Islet precursor cell (in vitro differentiated cells): ENCODE measurements around the gene ABHD8.
A peak's percentile ranks its signal among the peaks of the same experiment; 100 is the strongest.
"Not testable (repeated sequence)": the region's sequence is repeated elsewhere in the genome, so short reads cannot be mapped to it uniquely, and the experiment has no call there.

Experiments
- DNase-seq: peaks from one replicate; pipeline ENCODE4 v3.0.0-alpha.2; 2018

ABHD8 gene

GRCh38 chr19:17319473-17320238, 16.4 kb upstream of the ABHD8 start:
- no peak for DNase-seq

GRCh38 chr19:17318966-17319365, 15.7 kb upstream of the ABHD8 start:
- no peak for DNase-seq

GRCh38 chr19:17314007-17314593, 10.9 kb upstream of the ABHD8 start:
- DNase-seq, result no peak

GRCh38 chr19:17312189-17313113, 9.2 kb upstream of the ABHD8 start:
- no peak for DNase-seq

- peak; percentile 96 for DNase-seq
Measured at GRCh38 chr19:17311455-17312188, 8.4 kb upstream of the ABHD8 start.

- no peak for DNase-seq
Measured at GRCh38 chr19:17309965-17310461, 6.8 kb upstream of the ABHD8 start.

GRCh38 chr19:17309198-17309964, 6.2 kb upstream of the ABHD8 start, which contains the start of gene DDA1:
Gene DDA1, plus strand, starts transcription at chr19:17309563. Its CDS starts 92 bp downstream, at chr19:17309655.
- DNase-seq, result peak; percentile 100

- peak; percentile 62 for DNase-seq
Measured at GRCh38 chr19:17307876-17308377, 4.7 kb upstream of the ABHD8 start.

- DNase-seq, result peak; percentile 79
Measured at GRCh38 chr19:17306285-17306714, 3.1 kb upstream of the ABHD8 start.

GRCh38 chr19:17305517-17306284, 2.5 kb upstream of the ABHD8 start, which contains the start of gene MRPL34:
Gene MRPL34, plus strand, starts transcription at chr19:17305872. Its CDS starts 21 bp downstream, at chr19:17305893.
- DNase-seq, result peak; percentile 100

GRCh38 chr19:17305216-17305516, 1.9 kb upstream of the ABHD8 start:
- no peak for DNase-seq

GRCh38 chr19:17304386-17305215, 1.4 kb upstream of the ABHD8 start:
- peak; percentile 53 for DNase-seq

GRCh38 chr19:17303940-17304267, 679 bp upstream of the ABHD8 start:
- peak; percentile 43 for DNase-seq

GRCh38 chr19:17302391-17303166, 646 bp downstream of the ABHD8 start:
- DNase-seq, result peak; percentile 69

GRCh38 chr19:17300992-17301619, 2.1 kb downstream of the ABHD8 start:
- DNase-seq, result no peak

- peak; percentile 89 for DNase-seq
Measured at GRCh38 chr19:17296976-17297375, 6.2 kb downstream of the ABHD8 start.

- DNase-seq, result no peak
Measured at GRCh38 chr19:17296273-17296672, 7.0 kb downstream of the ABHD8 start.

GRCh38 chr19:17295551-17295950, 7.7 kb downstream of the ABHD8 start:
- DNase-seq, result not testable (repeated sequence)
